Measurements from ENCODE around the gene BPIFB1. TPM values are rescaled to one million over a fixed set of nuclear protein-coding genes. Genes with fewer than 3 reads are reported as not detected.

The BPIFB1 gene
- total and polyA plus RNA-seq, 2 of the 13 experiments (the other 11 are each of a cell fraction or from before 2014, with no cell fraction given), result 0.82 to 4.4 TPM

GRCh38 chr20:33282991-33283555, at the start of gene BPIFB1 (continued):
- TF ChIP-seq SUZ12 (IDR thresholded peaks at IDR 0.05; ENCODE audit: low read depth, low read length), result no peak
- TF ChIP-seq NR2F1 (CRISPR knock-in tag; IDR thresholded peaks at IDR 0.05), result peak in 1 of 2 experiments; percentile 60; a peak in 2 of 4 replicates
- TF ChIP-seq MXD1 (CRISPR knock-in tag; IDR thresholded peaks at IDR 0.05), result peak; percentile 66; the same call in 1 of the 2 replicates
- TF ChIP-seq TOPORS (CRISPR knock-in tag; IDR thresholded peaks at IDR 0.05), result 0 out of 2 replicates have a peak, but pooled peaks have one; percentile 45
- peak; percentile 34; the same call in 1 of the 2 replicates for TF ChIP-seq REPIN1 (CRISPR knock-in tag; IDR thresholded peaks at IDR 0.05; ENCODE audit: borderline replicate concordance, low read depth)
- TF ChIP-seq BCL3 (CRISPR knock-in tag; IDR thresholded peaks at IDR 0.05), result peak; percentile 44; the same call in 1 of the 2 replicates
- TF ChIP-seq GATAD1 (CRISPR knock-in tag; IDR thresholded peaks at IDR 0.05), result peak; percentile 45; the same call in 1 of the 2 replicates
- TF ChIP-seq SALL1 (CRISPR knock-in tag; IDR thresholded peaks at IDR 0.05), result peak; percentile 77
- 0 out of 2 replicates have a peak, but pooled peaks have one; percentile 51 for TF ChIP-seq KDM6A (CRISPR knock-in tag; IDR thresholded peaks at IDR 0.05; ENCODE audit: low read depth)
- no peak for TF ChIP-seq TRAFD1 (CRISPR knock-in tag; IDR thresholded peaks at IDR 0.05; ENCODE audit: borderline replicate concordance)
- peak; percentile 70 for TF ChIP-seq RXRA (CRISPR knock-in tag; IDR thresholded peaks at IDR 0.05)
- peak; percentile 64; the same call in 1 of the 2 replicates for TF ChIP-seq ERF (CRISPR knock-in tag; IDR thresholded peaks at IDR 0.05)
- TF ChIP-seq TEAD3 (CRISPR knock-in tag; optimal IDR thresholded peaks at IDR 0.05; ENCODE audit: borderline replicate concordance), result peak; percentile 61
- TF ChIP-seq UBTF (CRISPR knock-in tag; IDR thresholded peaks at IDR 0.05), result peak; percentile 58; the same call in 1 of the 2 replicates
- TF ChIP-seq PAXIP1 (CRISPR knock-in tag; conservative IDR thresholded peaks at IDR 0.05), result peak; percentile 63
- TF ChIP-seq ZNF335 (CRISPR knock-in tag; IDR thresholded peaks at IDR 0.05), result peak; percentile 42; the same call in 1 of the 2 replicates
- 0 out of 2 replicates have a peak, but pooled peaks have one; percentile 57 for TF ChIP-seq ZNF333 (CRISPR knock-in tag; IDR thresholded peaks at IDR 0.05; ENCODE audit: borderline replicate concordance)
- TF ChIP-seq SRSF4 (IDR thresholded peaks at IDR 0.05; ENCODE audit: low read depth, low read length, poor library complexity, severe bottlenecking), result no peak
- 0 out of 2 replicates have a peak, but pooled peaks have one; percentile 30 for TF ChIP-seq ZFP36L1 (CRISPR knock-in tag; IDR thresholded peaks at IDR 0.05)
- TF ChIP-seq ZNF331 (CRISPR knock-in tag; IDR thresholded peaks at IDR 0.05), result peak; percentile 25; the same call in 1 of the 2 replicates

Data from HepG2 (cell line).